Measurements from ENCODE around the gene DCLRE1B.

- no peak for TF ChIP-seq POLR2A (IDR thresholded peaks at IDR 0.05)
- TF ChIP-seq, protein P1, sequence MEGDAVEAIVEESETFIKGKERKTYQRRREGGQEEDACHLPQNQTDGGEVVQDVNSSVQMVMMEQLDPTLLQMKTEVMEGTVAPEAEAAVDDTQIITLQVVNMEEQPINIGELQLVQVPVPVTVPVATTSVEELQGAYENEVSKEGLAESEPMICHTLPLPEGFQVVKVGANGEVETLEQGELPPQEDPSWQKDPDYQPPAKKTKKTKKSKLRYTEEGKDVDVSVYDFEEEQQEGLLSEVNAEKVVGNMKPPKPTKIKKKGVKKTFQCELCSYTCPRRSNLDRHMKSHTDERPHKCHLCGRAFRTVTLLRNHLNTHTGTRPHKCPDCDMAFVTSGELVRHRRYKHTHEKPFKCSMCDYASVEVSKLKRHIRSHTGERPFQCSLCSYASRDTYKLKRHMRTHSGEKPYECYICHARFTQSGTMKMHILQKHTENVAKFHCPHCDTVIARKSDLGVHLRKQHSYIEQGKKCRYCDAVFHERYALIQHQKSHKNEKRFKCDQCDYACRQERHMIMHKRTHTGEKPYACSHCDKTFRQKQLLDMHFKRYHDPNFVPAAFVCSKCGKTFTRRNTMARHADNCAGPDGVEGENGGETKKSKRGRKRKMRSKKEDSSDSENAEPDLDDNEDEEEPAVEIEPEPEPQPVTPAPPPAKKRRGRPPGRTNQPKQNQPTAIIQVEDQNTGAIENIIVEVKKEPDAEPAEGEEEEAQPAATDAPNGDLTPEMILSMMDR (IDR thresholded peaks at IDR 0.05 in 4 of 5, conservative IDR thresholded peaks at IDR 0.05 in 1 of 5) = no peak
Observed at GRCh38 chr1:113860891-113861290, 44.2 kb upstream of the DCLRE1B start.
